Naive thymus-derived CD4-positive, alpha-beta T cell (primary cell): ENCODE measurements around the gene CEP164. TPM values are rescaled to one million over a fixed set of nuclear protein-coding genes. Genes with fewer than 3 reads are reported as not detected.
A peak's percentile ranks its signal among the peaks of the same experiment; 100 is the strongest.

Experiments used
- ATAC-seq: fragments of 150-1000 bp; cut with Tn5 transposase; 2 replicates; pipeline ENCODE4 v1.10.0; 2021; ENCODE audit warnings: mild to moderate bottlenecking, moderate library complexity
- CTCF ChIA-PET: fragments of 350-600 bp; sonication (Branson Sonifier 250); formaldehyde crosslinking; loops from one replicate; lab custom pipeline; 2021; ENCODE audit warnings: antibody characterized with exemption; lab: Charles Lee
- POLR2A ChIA-PET: fragments of 350-600 bp; sonication (Branson Sonifier 250); formaldehyde crosslinking; loops from one replicate; lab custom pipeline; 2021; ENCODE audit warnings: antibody characterized with exemption, inconsistent platforms; lab: Charles Lee
- DNase-seq, 9 donors: peaks; one replicate each; pipeline versions ENCODE4 v3.0.0 to v3.0.0-alpha.2; 2020 to 2022; ENCODE audit warnings: mixed read lengths in 1 of 9
- H3K27ac ChIP-seq: one replicate; pipeline ENCODE4 v1.7.0; 2013; ENCODE audit warnings: mild to moderate bottlenecking, low read depth, low read length, moderate library complexity
- H3K27me3 ChIP-seq, 2 donors: one replicate each; pipeline ENCODE4 v1.7.0; 2013; ENCODE audit warnings: low read length in 2 of 2, mild to moderate bottlenecking in 2 of 2, moderate library complexity in 2 of 2; ENCODE audit not compliant: control insufficient read depth in 2 of 2, insufficient read depth in 2 of 2
- H3K36me3 ChIP-seq, 3 experiments: 1 replicate in 2 of 3; 2 replicates in 1 of 3; pipeline ENCODE4 v1.7.0; 2013; ENCODE audit warnings: low read length in 3 of 3, mild to moderate bottlenecking in 3 of 3, moderate library complexity in 1 of 3; ENCODE audit not compliant: insufficient read depth in 3 of 3, control insufficient read depth in 2 of 3
- H3K4me1 ChIP-seq, 2 donors: one replicate each; pipeline ENCODE4 v1.7.0; 2013; ENCODE audit warnings: low read length in 2 of 2, mild to moderate bottlenecking in 2 of 2, moderate library complexity in 1 of 2; ENCODE audit not compliant: control insufficient read depth in 2 of 2, insufficient read depth in 2 of 2
- H3K4me3 ChIP-seq: 2 replicates; pipeline ENCODE4 v1.7.0; 2013; ENCODE audit warnings: mild to moderate bottlenecking, low read length
- H3K9me3 ChIP-seq, 3 experiments: 1 replicate in 2 of 3; 2 replicates in 1 of 3; pipeline ENCODE4 v1.7.0; 2013; ENCODE audit warnings: low read length in 3 of 3; ENCODE audit not compliant: control insufficient read depth in 2 of 3
- H3K27ac Mint-ChIP-seq, 9 donors: one replicate each; pipeline ENCODE4 v1.8.0; 2020 to 2022; ENCODE audit warnings: mixed read lengths in 9 of 9, mild to moderate bottlenecking in 8 of 9, moderate library complexity in 5 of 9, inconsistent platforms in 2 of 9
- H3K27me3 Mint-ChIP-seq, 5 donors: one replicate each; pipeline ENCODE4 v1.8.0; 2021 to 2022; ENCODE audit warnings: mixed read lengths in 5 of 5, mild to moderate bottlenecking in 1 of 5
- H3K36me3 Mint-ChIP-seq, 5 donors: one replicate each; pipeline ENCODE4 v1.8.0; 2020 to 2022; ENCODE audit warnings: mixed read lengths in 5 of 5, mild to moderate bottlenecking in 3 of 5, inconsistent platforms in 1 of 5
- H3K4me1 Mint-ChIP-seq, 7 donors: one replicate each; pipeline ENCODE4 v1.8.0; 2020 to 2022; ENCODE audit warnings: mixed read lengths in 7 of 7, mild to moderate bottlenecking in 3 of 7, inconsistent platforms in 1 of 7
- H3K4me3 Mint-ChIP-seq, 10 donors: one replicate each; pipeline ENCODE4 v1.8.0; 2020 to 2022; ENCODE audit warnings: mild to moderate bottlenecking in 10 of 10, mixed read lengths in 10 of 10, moderate library complexity in 6 of 10, inconsistent platforms in 2 of 10
- H3K9me3 Mint-ChIP-seq, 11 donors: one replicate each; pipeline ENCODE4 v1.8.0; 2020 to 2022; ENCODE audit warnings: mixed read lengths in 11 of 11, mild to moderate bottlenecking in 4 of 11, inconsistent platforms in 1 of 11, moderate library complexity in 1 of 11
- intact Hi-C, 2 donors: fragments of 100-400 bp; cut with micrococcal nuclease; formaldehyde crosslinking; loops; one replicate each; pipeline ENCODE4 v1.15.1; 2023
- polyA plus RNA-seq, 2 donors: library from polyadenylated mRNA; unstranded; fragments of 300-500 nt; fragmentation: Illumina TruSeq; gene quantifications; one replicate each; pipeline ENCODE4 v1.2.3, GENCODE V29; 2021
- total RNA-seq, 6 experiments: library from RNA in 5 of 6; stranded (reverse) in 5 of 6; gene quantifications; 1 replicate in 5 of 6; 2 replicates in 1 of 6; pipeline ENCODE4 v1.2.3 and lab custom pipeline; 2021 to 2026

The CEP164 gene
- total and polyA plus RNA-seq, 7 experiments from 2014 or later = 16.2 to 47.6 (median 36.7) TPM

GRCh38 chr11:117302228-117302627 lies 25.4 kb upstream of the CEP164 start:
- H3K27ac Mint-ChIP-seq = no peak overlapping the region
- no peak overlapping the region for H3K27ac ChIP-seq
- peaks cover 0 to 7% (median 0%) of the 10 kb centered on the region in 7 donors for H3K4me1 Mint-ChIP-seq
- no peak overlapping the region for H3K4me3 ChIP-seq
- H3K36me3 Mint-ChIP-seq = no peaks in the 10 kb centered on the region
- no peak overlapping the region for H3K4me3 Mint-ChIP-seq
- no peaks in the 10 kb centered on the region for H3K9me3 ChIP-seq
- CTCF ChIA-PET = no interaction called here
- DNase-seq = no peak
- ATAC-seq = no peak
- intact Hi-C loops = no loop called here
- no peaks in the 10 kb centered on the region for H3K27me3 ChIP-seq
- H3K9me3 Mint-ChIP-seq = peaks cover 0 to 1% (median 0%) of the 10 kb centered on the region in 11 donors
- H3K36me3 ChIP-seq = no peaks in the 10 kb centered on the region
- H3K27me3 Mint-ChIP-seq = peaks cover 0 to 10% (median 4%) of the 10 kb centered on the region in 5 donors
- no peaks in the 10 kb centered on the region for H3K4me1 ChIP-seq
- POLR2A ChIA-PET = no interaction called here

- Histone ChIP-seq H3K4me1 (no peaks in the 10 kb centered on the region), H3K27ac (no peak overlapping the region), H3K4me3 (no peak overlapping the region), H3K9me3 (no peaks in the 10 kb centered on the region), H3K36me3 (no peaks in the 10 kb centered on the region), H3K27me3 (no peaks in the 10 kb centered on the region)
- no peak for DNase-seq
- POLR2A ChIA-PET = no interaction called here
- Mint-ChIP-seq H3K27ac (no peak overlapping the region), H3K27me3 (peaks cover 0 to 10% (median 5%) of the 10 kb centered on the region in 5 donors), H3K4me1 (peaks cover 0 to 7% (median 0%) of the 10 kb centered on the region in 7 donors), H3K4me3 (no peak overlapping the region), H3K9me3 (peaks cover 0 to 1% (median 0%) of the 10 kb centered on the region in 11 donors), H3K36me3 (no peaks in the 10 kb centered on the region)
- ATAC-seq = no peak
- intact Hi-C loops = no loop called here
- CTCF ChIA-PET = no interaction called here
These were observed 24.6 kb upstream of the CEP164 start for GRCh38 chr11:117303101-117303500.

- no peak for ATAC-seq
- no peak for DNase-seq
- Mint-ChIP-seq H3K27me3 (peaks cover 0 to 10% (median 5%) of the 10 kb centered on the region in 5 donors), H3K27ac (no peak overlapping the region), H3K4me1 (peaks cover 0 to 7% (median 0%) of the 10 kb centered on the region in 7 donors), H3K36me3 (no peaks in the 10 kb centered on the region), H3K9me3 (peaks cover 0 to 1% (median 0%) of the 10 kb centered on the region in 11 donors), H3K4me3 (no peak overlapping the region)
- Histone ChIP-seq H3K4me1 (no peaks in the 10 kb centered on the region), H3K27me3 (no peaks in the 10 kb centered on the region), H3K4me3 (no peak overlapping the region), H3K9me3 (no peaks in the 10 kb centered on the region), H3K36me3 (no peaks in the 10 kb centered on the region), H3K27ac (no peak overlapping the region)
- ChIA-PET CTCF (no interaction called here), POLR2A (interaction anchor here (0.8 kb wide), 1 partner anchor 12 kb away, joined by 3 read pairs; no protein-coding TSS in a partner anchor)
- intact Hi-C loops = no loop called here
These were observed 23.9 kb upstream of the CEP164 start for GRCh38 chr11:117303646-117304315.

- H3K9me3 Mint-ChIP-seq = no peaks in the 10 kb centered on the region
- no peaks in the 10 kb centered on the region for H3K36me3 Mint-ChIP-seq
- H3K27me3 Mint-ChIP-seq = peaks cover 4 to 16% (median 10%) of the 10 kb centered on the region in 5 donors
- Histone ChIP-seq H3K27ac (no peak overlapping the region), H3K36me3 (no peaks in the 10 kb centered on the region), H3K27me3 (no peaks in the 10 kb centered on the region), H3K4me3 (no peak overlapping the region), H3K9me3 (no peaks in the 10 kb centered on the region), H3K4me1 (no peaks in the 10 kb centered on the region)
- H3K4me1 Mint-ChIP-seq = peaks cover 0 to 5% (median 0%) of the 10 kb centered on the region in 7 donors
- intact Hi-C loops = no loop called here
- POLR2A ChIA-PET = no interaction called here
- CTCF ChIA-PET = no interaction called here
- H3K27ac Mint-ChIP-seq = peak overlapping the region in 1 of 9 donors; percentile 55
- DNase-seq = no peak
- ATAC-seq = no peak
- no peak overlapping the region for H3K4me3 Mint-ChIP-seq
These were observed 22.5 kb upstream of the CEP164 start for GRCh38 chr11:117305145-117305544.

GRCh38 chr11:117309310-117309709 lies 18.3 kb upstream of the CEP164 start:
- Mint-ChIP-seq H3K27me3 (peaks cover 11 to 41% (median 22%) of the 10 kb centered on the region in 5 donors), H3K27ac (no peak overlapping the region), H3K4me3 (no peak overlapping the region), H3K9me3 (no peaks in the 10 kb centered on the region), H3K36me3 (no peaks in the 10 kb centered on the region), H3K4me1 (no peaks in the 10 kb centered on the region)
- no peak overlapping the region for H3K27ac ChIP-seq
- DNase-seq (no peak), ATAC-seq (no peak)
- CTCF ChIA-PET = interaction anchor here (2.0 kb wide), 1 partner anchor 18 kb away, joined by 4 read pairs; the partner anchor contains the start of gene CEP164
- no peaks in the 10 kb centered on the region for H3K4me1 ChIP-seq
- POLR2A ChIA-PET = no interaction called here
- no peaks in the 10 kb centered on the region for H3K36me3 ChIP-seq
- no peaks in the 10 kb centered on the region for H3K27me3 ChIP-seq
- intact Hi-C loops = no loop called here
- no peaks in the 10 kb centered on the region for H3K9me3 ChIP-seq
- H3K4me3 ChIP-seq = no peak overlapping the region

- POLR2A ChIA-PET = no interaction called here
- Histone ChIP-seq H3K4me1 (peaks cover 7 to 9% of the 10 kb centered on the region in 2 donors), H3K27ac (no peak overlapping the region), H3K9me3 (no peaks in the 10 kb centered on the region), H3K36me3 (no peaks in the 10 kb centered on the region), H3K27me3 (peaks cover 0 to 7% of the 10 kb centered on the region in 2 donors), H3K4me3 (no peak overlapping the region)
- intact Hi-C loops = no loop called here
- peaks cover 0 to 12% (median 6%) of the 10 kb centered on the region in 7 donors for H3K4me1 Mint-ChIP-seq
- CTCF ChIA-PET = no interaction called here
- DNase-seq (no peak), ATAC-seq (no peak)
- H3K27ac Mint-ChIP-seq = no peak overlapping the region
- H3K4me3 Mint-ChIP-seq = no peak overlapping the region
- peaks cover 24 to 65% (median 44%) of the 10 kb centered on the region in 5 donors for H3K27me3 Mint-ChIP-seq
- no peaks in the 10 kb centered on the region for H3K36me3 Mint-ChIP-seq
- H3K9me3 Mint-ChIP-seq = no peaks in the 10 kb centered on the region
These were observed 14.6 kb upstream of the CEP164 start for GRCh38 chr11:117313091-117313490.
